Mononuclear cell (primary cell): ENCODE data around the gene CACNA1G. TPM values are rescaled to one million over a fixed set of nuclear protein-coding genes. Genes with fewer than 3 reads are reported as not detected.

ENCODE experiments used
- H3K27me3 ChIP-seq: 2 replicates; pipeline ENCODE4 v1.6.0; 2011; ENCODE audit warnings: low read length, control low read depth; ENCODE audit not compliant: insufficient read depth
- H3K4me1 ChIP-seq: 2 replicates; pipeline ENCODE4 v1.5.1; 2011; ENCODE audit warnings: mild to moderate bottlenecking, low read length, control low read depth; ENCODE audit not compliant: insufficient read depth
- H3K4me3 ChIP-seq: 2 replicates; pipeline ENCODE4 v1.5.1; 2011; ENCODE audit warnings: mild to moderate bottlenecking, low read length, moderate library complexity
- H3K9me3 ChIP-seq: 2 replicates; pipeline ENCODE4 v1.5.1; 2011; ENCODE audit warnings: low read depth, mild to moderate bottlenecking, control low read depth, low read length
- total RNA-seq: library from RNA; depleted of rRNA; stranded (reverse); fragments of >200 nt; gene quantifications from one replicate; pipeline ENCODE4 v1.2.3, GENCODE V29; 2012

Gene CACNA1G
- total RNA-seq, 1 donor: under 0.01 TPM

DNA sequence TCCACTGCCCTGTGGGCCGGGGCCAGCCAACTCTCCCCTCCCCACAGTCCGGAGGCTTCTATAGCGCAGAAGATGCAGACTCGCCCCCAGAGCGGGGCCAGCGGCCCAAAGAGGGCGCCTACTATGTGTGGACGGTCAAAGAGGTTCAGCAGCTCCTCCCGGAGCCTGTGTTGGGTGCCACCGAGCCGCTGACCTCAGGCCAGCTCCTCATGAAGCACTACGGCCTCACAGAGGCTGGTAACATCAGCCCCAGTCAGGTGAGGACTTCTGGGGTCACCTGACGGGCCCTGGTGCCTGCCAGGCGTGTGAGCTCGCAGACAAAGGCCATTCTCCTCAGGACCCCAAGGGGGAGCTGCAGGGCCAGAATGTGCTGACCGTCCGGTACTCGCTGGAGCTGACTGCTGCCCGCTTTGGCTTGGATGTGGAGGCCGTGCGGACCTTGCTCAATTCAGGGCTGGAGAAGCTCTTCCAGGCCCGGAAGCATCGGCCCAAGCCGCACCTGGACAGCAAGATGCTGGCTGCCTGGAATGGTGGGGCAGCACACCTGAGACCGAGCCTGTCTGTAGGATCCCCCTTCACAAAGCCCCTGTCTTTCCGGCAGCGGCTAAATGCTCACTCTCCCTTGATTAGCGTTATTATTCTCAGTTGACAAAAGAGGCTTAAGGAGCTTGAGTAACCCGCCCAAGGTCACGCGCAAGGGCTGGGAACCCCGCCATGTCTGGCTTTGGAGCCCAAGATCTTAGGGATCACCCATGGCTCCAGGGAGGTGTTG is 9.7 kb upstream of the CACNA1G start:
- Histone ChIP-seq H3K9me3 (no peaks in the 10 kb centered on the region), H3K27me3 (no peaks in the 10 kb centered on the region), H3K4me3 (no peak overlapping the region), H3K4me1 (peaks cover 14% of the 10 kb centered on the region)

DNA sequence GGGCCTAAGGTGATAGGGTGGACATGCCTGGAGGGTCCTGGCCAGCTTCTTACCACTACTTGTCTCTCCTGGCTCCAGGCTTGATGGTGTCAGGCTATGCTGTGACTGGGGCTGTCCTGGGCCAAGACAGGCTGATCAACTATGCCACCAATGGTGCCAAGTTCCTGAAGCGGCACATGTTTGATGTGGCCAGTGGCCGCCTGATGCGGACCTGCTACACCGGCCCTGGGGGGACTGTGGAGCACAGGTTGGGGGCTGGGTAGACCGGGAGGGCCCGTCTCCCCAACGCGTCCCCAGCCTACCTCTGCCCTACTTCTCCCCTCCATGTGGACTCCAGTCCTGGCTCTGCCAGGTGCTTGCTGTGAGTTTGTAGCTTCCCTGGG is 9.1 kb upstream of the CACNA1G start:
- H3K4me1 ChIP-seq: peaks cover 13% of the 10 kb centered on the region
- no peaks in the 10 kb centered on the region for H3K27me3 ChIP-seq
- no peak overlapping the region for H3K4me3 ChIP-seq
- no peaks in the 10 kb centered on the region for H3K9me3 ChIP-seq

DNA sequence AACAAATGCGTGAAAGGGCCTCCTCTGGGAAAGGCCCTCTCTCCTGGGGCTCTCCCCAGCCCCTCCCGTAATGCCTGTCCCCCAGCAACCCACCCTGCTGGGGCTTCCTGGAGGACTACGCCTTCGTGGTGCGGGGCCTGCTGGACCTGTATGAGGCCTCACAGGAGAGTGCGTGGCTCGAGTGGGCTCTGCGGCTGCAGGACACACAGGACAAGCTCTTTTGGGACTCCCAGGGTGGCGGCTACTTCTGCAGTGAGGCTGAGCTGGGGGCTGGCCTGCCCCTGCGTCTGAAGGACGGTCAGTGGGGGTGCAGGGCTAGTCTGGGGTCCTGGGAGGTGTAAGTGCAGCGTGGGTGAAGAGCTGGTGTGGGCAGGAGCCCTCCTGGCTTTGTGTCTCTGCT is 8.6 kb upstream of the CACNA1G start:
- H3K27me3 ChIP-seq: no peaks in the 10 kb centered on the region
- no peaks in the 10 kb centered on the region for H3K9me3 ChIP-seq
- H3K4me1 ChIP-seq: peaks cover 8% of the 10 kb centered on the region
- no peak overlapping the region for H3K4me3 ChIP-seq

DNA sequence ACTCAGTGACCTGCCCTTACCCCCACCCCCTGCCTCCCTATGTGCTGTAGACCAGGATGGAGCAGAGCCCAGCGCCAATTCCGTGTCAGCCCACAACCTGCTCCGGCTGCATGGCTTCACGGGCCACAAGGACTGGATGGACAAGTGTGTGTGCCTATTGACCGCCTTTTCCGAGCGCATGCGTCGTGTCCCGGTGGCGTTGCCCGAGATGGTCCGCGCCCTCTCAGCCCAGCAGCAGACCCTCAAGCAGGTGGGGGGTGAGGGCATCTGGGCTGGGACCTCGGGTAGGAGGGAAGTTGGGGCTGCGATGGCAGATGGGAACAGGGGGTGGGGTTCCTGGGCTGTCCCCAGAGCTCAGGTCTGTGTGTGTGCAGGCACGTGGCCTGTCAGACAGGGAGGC is 6.3 kb upstream of the CACNA1G start:
- H3K9me3 ChIP-seq: no peaks in the 10 kb centered on the region
- H3K27me3 ChIP-seq: peaks cover 20% of the 10 kb centered on the region
- no peak overlapping the region for H3K4me3 ChIP-seq
- peaks cover 8% of the 10 kb centered on the region for H3K4me1 ChIP-seq

DNA sequence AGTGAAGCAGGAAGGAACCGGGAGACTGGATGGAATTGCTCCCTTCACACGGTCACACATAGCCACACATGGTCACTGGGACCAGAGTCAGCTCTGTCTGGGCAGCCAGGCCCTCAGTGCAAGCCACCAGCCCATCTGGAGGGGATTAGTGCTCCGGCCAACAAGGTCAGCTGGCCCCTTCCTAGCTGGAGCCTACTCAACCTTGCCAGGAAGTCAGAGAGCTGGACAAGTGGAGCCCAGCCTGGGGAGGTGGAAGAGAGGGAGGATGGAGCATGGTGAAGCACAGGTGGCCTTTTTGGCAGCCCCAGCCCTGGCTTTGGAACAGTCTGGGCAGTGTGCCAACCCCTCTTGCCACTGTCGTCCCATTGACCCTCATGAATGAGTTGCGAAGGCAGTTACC is 3.7 kb upstream of the CACNA1G start:
- no peak overlapping the region for H3K4me3 ChIP-seq
- H3K27me3 ChIP-seq: peaks cover 34% of the 10 kb centered on the region
- H3K4me1 ChIP-seq: peaks cover 26% of the 10 kb centered on the region
- H3K9me3 ChIP-seq: no peaks in the 10 kb centered on the region

DNA sequence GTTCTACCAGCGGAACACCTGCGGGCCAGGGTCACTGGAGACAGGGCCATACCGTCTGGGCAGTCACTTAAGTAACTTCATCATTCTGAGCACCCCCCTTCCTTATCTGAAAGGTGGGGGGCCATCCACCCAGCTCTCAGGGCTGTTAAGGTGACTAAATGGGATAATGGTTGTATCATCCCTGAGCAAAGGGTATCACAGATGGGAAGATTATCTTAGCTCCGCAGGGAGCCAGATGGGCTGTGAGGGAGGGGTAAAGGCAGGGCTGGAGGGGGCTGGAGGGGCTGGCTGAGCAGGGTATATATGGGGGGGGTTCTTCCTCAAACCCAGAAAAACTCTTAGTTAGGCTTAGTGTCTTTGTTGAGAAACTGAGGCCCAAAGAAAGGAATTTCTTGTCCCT is 2.9 kb upstream of the CACNA1G start:
- H3K4me1 ChIP-seq: peaks cover 26% of the 10 kb centered on the region
- peaks cover 40% of the 10 kb centered on the region for H3K27me3 ChIP-seq
- H3K4me3 ChIP-seq: no peak overlapping the region
- no peaks in the 10 kb centered on the region for H3K9me3 ChIP-seq

DNA sequence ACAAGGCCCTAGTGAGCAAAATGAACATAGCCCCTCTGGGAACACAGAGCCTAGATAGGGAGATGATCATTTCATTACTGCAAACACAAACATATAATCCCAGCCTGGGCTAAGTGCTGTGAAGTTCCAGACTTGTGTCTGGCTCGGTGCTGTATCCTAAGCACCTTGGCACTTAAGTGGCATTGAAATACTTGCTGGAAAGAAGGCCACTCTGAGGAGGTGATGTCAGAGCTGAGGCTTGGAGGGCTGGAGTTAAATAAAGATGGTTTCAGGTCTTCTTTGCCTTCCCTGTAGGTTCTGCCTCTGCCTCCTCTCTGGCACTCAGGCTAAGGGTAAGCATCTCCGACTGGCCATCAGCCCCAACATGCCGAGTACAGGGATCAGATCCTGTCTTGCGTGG is 2.4 kb upstream of the CACNA1G start:
- Histone ChIP-seq H3K4me3 (no peak overlapping the region), H3K4me1 (peaks cover 26% of the 10 kb centered on the region), H3K27me3 (peaks cover 45% of the 10 kb centered on the region), H3K9me3 (no peaks in the 10 kb centered on the region)

DNA sequence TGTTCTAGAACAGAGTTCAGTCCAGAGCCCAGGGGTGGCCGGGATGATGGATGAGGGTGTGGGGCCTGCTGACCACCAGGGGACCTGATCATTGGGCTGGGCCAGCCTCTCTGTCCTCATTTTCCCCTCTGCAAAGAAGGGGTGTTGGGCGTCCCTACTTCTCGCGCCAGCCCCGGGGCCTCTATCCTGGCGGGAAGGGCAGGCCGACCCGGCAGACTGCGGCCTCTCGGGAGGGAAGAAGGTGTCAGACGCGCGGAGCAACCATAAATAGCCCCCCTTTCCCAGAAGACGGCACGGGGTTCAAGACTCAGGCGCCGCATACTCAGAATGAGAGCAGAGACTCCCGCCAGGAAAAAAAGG is 2.0 kb upstream of the CACNA1G start:
- H3K9me3 ChIP-seq: no peaks in the 10 kb centered on the region
- no peak overlapping the region for H3K4me3 ChIP-seq
- H3K4me1 ChIP-seq: peaks cover 26% of the 10 kb centered on the region
- peaks cover 50% of the 10 kb centered on the region for H3K27me3 ChIP-seq

DNA sequence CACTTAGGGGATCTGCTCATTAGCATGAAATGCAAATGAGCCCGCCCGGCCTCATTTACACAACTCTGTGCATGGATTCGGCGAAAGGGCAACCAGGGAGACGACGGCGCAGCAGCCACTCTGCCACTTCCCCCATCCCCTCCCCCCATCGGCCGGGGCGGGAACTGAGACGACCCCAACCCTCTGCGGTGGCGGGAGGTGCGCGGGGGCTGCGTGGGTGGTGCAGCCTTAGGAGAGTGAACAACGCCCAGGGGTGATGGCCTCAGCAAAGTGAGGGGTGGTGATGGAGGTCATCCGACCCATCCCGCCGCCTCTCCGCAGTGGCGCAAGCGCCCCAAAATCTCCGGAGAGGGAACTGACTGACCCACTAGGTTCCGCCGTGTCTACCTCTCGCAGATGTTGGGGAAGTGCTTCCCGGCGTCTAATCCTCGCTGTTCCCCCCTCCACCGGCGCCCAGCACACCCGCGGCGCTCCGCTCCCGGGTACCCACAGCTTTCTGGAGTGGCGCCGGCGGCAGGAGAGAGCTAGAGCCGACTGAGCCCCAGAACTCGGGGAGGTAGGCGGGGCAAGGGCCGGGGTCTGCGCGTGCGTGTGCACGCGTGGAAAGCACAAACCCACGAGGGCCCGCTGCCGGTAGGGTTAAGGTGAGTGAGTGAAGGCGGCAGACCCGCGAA is 1.4 kb upstream of the CACNA1G start:
- no peaks in the 10 kb centered on the region for H3K9me3 ChIP-seq
- H3K4me3 ChIP-seq: no peak overlapping the region
- peaks cover 55% of the 10 kb centered on the region for H3K27me3 ChIP-seq
- H3K4me1 ChIP-seq: peaks cover 26% of the 10 kb centered on the region

DNA sequence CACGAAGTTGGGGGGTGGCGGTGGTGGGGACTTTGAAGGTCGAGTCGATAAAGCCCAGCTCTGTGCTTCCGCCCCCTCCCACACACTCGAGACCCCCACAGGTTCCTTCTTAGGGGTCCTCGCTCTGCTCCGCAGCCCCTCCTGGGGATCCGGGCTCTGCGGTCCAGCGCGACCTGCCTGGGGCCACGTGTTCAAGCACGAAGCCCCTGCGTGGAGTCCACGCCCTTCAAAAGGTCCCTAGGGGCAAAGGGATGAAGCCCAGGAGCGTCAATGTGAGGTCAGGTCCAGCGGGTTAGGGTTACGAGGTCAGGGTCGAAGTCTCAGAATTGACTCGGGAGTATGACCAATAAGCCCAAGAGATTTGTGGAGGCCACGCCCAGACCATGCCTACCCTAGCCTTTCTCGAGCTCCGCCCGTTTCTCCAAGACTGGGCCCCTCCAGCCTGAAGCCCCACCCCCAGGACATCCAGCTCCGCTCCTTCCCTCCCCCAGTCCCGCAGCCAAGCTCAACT is 786 bp upstream of the CACNA1G start:
- no peaks in the 10 kb centered on the region for H3K9me3 ChIP-seq
- peak overlapping the region; percentile 19 for H3K4me3 ChIP-seq
- H3K27me3 ChIP-seq: peaks cover 59% of the 10 kb centered on the region
- H3K4me1 ChIP-seq: peaks cover 26% of the 10 kb centered on the region

DNA sequence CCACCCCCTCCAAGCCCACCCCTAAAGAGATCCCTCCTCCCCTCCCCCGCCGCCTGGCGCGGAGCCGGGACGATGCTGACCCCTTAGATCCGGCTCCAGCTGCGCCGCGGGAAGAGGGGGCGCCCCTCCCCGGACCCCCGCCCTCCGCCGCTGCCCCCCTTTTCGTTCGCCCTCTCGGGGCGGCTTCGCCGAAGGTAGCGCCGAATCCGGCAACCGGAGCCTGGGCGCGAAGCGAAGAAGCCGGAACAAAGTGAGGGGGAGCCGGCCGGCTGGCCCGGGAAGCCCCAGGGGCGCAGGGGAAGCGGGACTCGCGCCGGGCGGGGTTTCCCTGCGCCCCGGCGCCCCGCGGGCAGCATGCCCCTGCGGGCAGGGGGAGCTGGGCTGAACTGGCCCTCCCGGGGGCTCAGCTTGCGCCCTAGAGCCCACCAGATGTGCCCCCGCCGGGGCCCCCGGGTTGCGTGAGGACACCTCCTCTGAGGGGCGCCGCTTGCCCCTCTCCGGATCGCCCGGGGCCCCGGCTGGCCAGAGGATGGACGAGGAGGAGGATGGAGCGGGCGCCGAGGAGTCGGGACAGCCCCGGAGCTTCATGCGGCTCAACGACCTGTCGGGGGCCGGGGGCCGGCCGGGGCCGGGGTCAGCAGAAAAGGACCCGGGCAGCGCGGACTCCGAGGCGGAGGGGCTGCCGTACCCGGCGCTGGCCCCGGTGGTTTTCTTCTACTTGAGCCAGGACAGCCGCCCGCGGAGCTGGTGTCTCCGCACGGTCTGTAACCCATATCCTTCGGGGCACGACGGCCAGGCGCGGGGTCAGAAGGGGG is 623 bp downstream of the CACNA1G start:
- Histone ChIP-seq H3K9me3 (no peaks in the 10 kb centered on the region), H3K27me3 (peaks cover 66% of the 10 kb centered on the region), H3K4me3 (no peak overlapping the region), H3K4me1 (peaks cover 26% of the 10 kb centered on the region)

DNA sequence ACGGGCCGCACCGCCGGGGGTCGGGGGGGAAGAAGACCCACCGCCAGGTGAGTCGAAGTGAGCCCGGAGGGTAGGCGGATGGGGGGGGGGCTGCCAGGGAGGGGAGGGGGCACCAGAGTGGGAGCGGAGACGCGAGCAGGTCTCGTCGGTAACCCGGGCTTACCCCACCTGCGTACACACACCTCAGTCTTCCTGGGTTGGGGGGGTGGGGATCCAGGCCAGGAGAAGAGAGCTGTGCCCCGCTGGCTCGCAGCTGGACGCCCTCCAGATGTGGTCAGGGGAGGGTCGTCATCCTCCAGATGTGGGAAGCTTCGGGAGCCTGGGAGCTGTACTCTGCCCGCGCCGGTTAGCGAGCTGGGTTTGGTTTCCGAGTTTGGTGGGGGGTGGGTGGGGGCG is 1.2 kb downstream of the CACNA1G start:
- Histone ChIP-seq H3K27me3 (peaks cover 68% of the 10 kb centered on the region), H3K9me3 (no peaks in the 10 kb centered on the region), H3K4me3 (no peak overlapping the region), H3K4me1 (peaks cover 26% of the 10 kb centered on the region)

DNA sequence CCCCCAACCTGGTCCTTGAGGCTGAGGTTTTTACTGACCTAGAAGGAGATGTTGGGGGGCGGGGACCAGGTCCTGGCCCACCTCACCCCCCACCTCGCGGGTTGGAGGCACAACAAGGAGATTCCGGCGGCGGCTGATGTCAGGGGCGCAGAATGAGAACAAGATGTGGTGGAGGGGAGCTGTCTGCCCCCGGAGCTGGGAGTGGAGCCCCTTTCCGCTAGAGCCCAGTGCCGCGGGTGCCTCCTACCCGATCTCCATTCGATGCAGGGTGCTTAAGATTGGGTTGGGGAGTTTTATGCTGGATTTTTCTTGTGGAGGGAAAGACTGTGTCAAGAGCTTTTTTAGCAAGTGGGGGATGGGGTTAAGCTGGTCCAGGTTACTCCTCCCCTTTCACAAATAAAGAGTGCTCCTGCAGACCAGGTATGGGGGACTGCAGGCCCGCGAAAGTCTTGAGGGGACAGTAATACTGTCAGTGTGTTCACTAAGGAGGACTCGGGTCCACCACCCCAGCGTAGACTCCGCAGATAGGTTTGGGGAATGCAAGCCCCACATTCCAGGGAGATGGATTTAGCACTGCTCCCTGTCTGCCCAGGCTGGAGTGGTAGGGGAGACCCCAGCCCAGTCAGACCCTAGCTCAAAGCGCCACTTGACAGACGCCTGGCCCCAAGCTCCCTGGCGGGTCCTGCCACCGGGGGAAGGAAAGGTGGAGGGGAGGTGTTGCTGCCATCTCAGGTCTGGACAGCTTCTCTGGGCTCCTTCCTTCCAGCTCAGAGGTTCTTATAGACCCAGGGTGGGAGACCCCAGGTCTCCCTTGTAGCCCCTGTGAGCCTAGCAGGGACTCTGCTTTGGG is 2.0 kb downstream of the CACNA1G start:
- Histone ChIP-seq H3K9me3 (no peaks in the 10 kb centered on the region), H3K4me3 (no peak overlapping the region), H3K27me3 (peaks cover 65% of the 10 kb centered on the region), H3K4me1 (peaks cover 26% of the 10 kb centered on the region)

DNA sequence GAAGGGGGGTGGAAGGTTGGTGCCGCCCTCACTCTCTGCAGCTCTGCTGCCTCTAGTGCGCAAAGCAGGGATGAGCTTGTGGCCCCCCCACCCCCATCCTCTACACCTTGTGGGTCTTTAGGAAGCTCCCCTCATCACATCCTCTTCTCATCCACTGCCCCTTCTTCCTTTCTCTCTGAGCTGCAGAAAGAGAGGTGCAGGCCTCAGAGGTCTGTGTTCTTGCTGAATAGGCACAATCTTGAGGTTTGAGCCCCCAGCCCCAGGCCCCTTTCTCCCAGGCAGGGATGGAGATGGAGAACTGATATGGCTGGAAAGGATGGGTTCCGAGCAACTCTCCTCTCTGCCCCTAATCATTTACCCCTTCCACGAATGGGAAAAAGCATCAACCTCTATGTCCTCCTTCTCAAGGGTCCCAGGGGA is 2.6 kb downstream of the CACNA1G start:
- Histone ChIP-seq H3K9me3 (no peaks in the 10 kb centered on the region), H3K27me3 (peaks cover 59% of the 10 kb centered on the region), H3K4me1 (peaks cover 26% of the 10 kb centered on the region), H3K4me3 (no peak overlapping the region)
